K562 (cell line): Measurements from ENCODE around the gene HLA-DOB. TPM values are rescaled to one million over a fixed set of nuclear protein-coding genes. Genes with fewer than 3 reads are reported as not detected.

Experiments used
- ATAC-seq: fragments of 200-7000 bp; cut with Tn5 transposase; 3 replicates; pipeline ENCODE4 v1.9.1; 2020; ENCODE audit warnings: moderate library complexity
- BruUV-seq: library from RNA; stranded (reverse); fragments of 400-500 nt; replicated peaks from 2 replicates; lab custom pipeline; 2021; lab: Mats Ljungman, UMichigan
- CTCF ChIA-PET: fragments of 300-600 bp; formaldehyde crosslinking; extraction: SDS; loops from one replicate; lab custom pipeline; 2021; ENCODE audit warnings: low intra/inter-chr PET ratio; lab: Yijun Ruan, JAX
- POLR2A ChIA-PET: fragments of 300-600, 350-650 bp; sonication (Branson Sonifier 250); formaldehyde crosslinking; extraction: SDS; loops from one replicate; lab custom pipeline; 2021; ENCODE audit warnings: antibody characterized with exemption, inconsistent platforms; lab: Yijun Ruan, JAX
- DNase-seq, 4 experiments: peaks; one replicate each; pipeline versions ENCODE4 v3.0.0 to v3.0.0-alpha.2; 2011 to 2018; ENCODE audit warnings: low spot score in 3 of 4, mixed read lengths in 3 of 4; ENCODE audit errors: extremely low read depth in 1 of 4
- FAIRE-seq: peaks from 2 replicates; lab custom pipeline; 2011; peaks lifted over from hg19 to GRCh38; lab: Jason Lieb, UNC
- H2AFZ ChIP-seq: 2 replicates; pipeline ENCODE4 v1.6.0; 2011; ENCODE audit warnings: low read depth, low read length, control low read depth, inconsistent platforms
- H3K27ac ChIP-seq: fragments of 200-600 bp; 3 replicates; pipeline ENCODE4 v1.8.0; 2011; ENCODE audit warnings: low read depth, mild to moderate bottlenecking, control low read depth, inconsistent platforms, low read length, moderate library complexity, mixed read lengths; ENCODE audit errors: extremely low read depth
- H3K27me3 ChIP-seq, 2 experiments: fragments of 300-600 bp in 1 of 2; 2 replicates in 1 of 2; 3 replicates in 1 of 2; pipeline versions ENCODE4 v1.6.0 to v1.8.0; 2011; ENCODE audit warnings: inconsistent platforms in 2 of 2, low read length in 2 of 2, mild to moderate bottlenecking in 1 of 2, mixed read lengths in 1 of 2, moderate library complexity in 1 of 2; ENCODE audit not compliant: control insufficient read depth in 2 of 2, insufficient read depth in 2 of 2
- H3K36me3 ChIP-seq: fragments of 300-600 bp; 3 replicates; pipeline ENCODE4 v1.8.0; 2011; ENCODE audit warnings: mild to moderate bottlenecking, low read length, inconsistent platforms; ENCODE audit not compliant: control insufficient read depth, insufficient read depth
- H3K4me1 ChIP-seq, 2 experiments: fragments of 200-600 bp in 1 of 2; replicated peaks in 1 of 2; 2 replicates in 1 of 2; 3 replicates in 1 of 2; pipeline versions ENCODE4 v1.5.1 to v1.8.0; 2011; ENCODE audit warnings: inconsistent platforms in 2 of 2, low read length in 2 of 2, mild to moderate bottlenecking in 1 of 2, mixed read lengths in 1 of 2, moderate library complexity in 1 of 2; ENCODE audit not compliant: control insufficient read depth in 2 of 2, insufficient read depth in 2 of 2
- H3K4me2 ChIP-seq: 2 replicates; pipeline ENCODE4 v1.6.1; 2011; ENCODE audit warnings: low read length, control low read depth, inconsistent platforms, mixed read lengths; ENCODE audit not compliant: insufficient read depth
- H3K4me3 ChIP-seq: fragments of 200-600 bp; sonication (generic), shearing (Covaris generic); 2 replicates; pipeline ENCODE4 v1.5.1; 2016; ENCODE audit warnings: control low read depth, inconsistent platforms
- H3K79me2 ChIP-seq: fragments of 200-600 bp; 3 replicates; pipeline ENCODE4 v1.8.0; 2011; ENCODE audit warnings: low read length, inconsistent platforms; ENCODE audit not compliant: control insufficient read depth, insufficient read depth
- H3K9ac ChIP-seq, 2 experiments: 2 replicates each; pipeline versions ENCODE4 v1.6.0 to v1.6.1; 2011; ENCODE audit warnings: low read depth in 2 of 2, low read length in 2 of 2, control low read depth in 1 of 2, inconsistent platforms in 1 of 2, mild to moderate bottlenecking in 1 of 2, mixed read lengths in 1 of 2; ENCODE audit not compliant: insufficient read depth in 1 of 2
- H3K9me1 ChIP-seq: one replicate; pipeline ENCODE4 v1.6.0; 2011; ENCODE audit warnings: inconsistent platforms, mild to moderate bottlenecking, low read length, moderate library complexity; ENCODE audit not compliant: control insufficient read depth, insufficient read depth
- H3K9me3 ChIP-seq: replicated peaks from 2 replicates; pipeline ENCODE4 v1.5.1; 2011; ENCODE audit warnings: low read depth, low read length, inconsistent platforms; ENCODE audit not compliant: control insufficient read depth, insufficient read depth
- H4K20me1 ChIP-seq: replicated peaks from 2 replicates; pipeline ENCODE4 v1.6.1; 2011; ENCODE audit warnings: low read length, inconsistent platforms, mixed read lengths; ENCODE audit not compliant: control insufficient read depth, insufficient read depth
- FOXJ2 ChIP-seq: fragments of 200-800 bp; sonication (Bioruptor generic); IDR thresholded peaks from 2 replicates; pipeline ENCODE4 v1.6.1; 2016; ENCODE audit warnings: missing genetic modification characterization, missing compliant biosample characterization
- FOXM1 ChIP-seq, 2 experiments: fragments of 450-650 bp in 1 of 2; sonication (generic) in 1 of 2; formaldehyde crosslinking in 1 of 2; IDR thresholded peaks; 2 replicates each; pipeline versions ENCODE4 v1.6.1 to v1.9.0; 2017 to 2022; ENCODE audit warnings: low read depth in 2 of 2, mild to moderate bottlenecking in 2 of 2, missing genetic modification reagents in 1 of 2, moderate library complexity in 1 of 2
- SMARCC2 ChIP-seq: fragments of 450-650 bp; IDR thresholded peaks from 2 replicates; pipeline ENCODE4 v1.6.1; 2017; ENCODE audit warnings: antibody characterized with exemption, moderate library complexity, mild to moderate bottlenecking, low read depth
- TRIM24 ChIP-seq, 2 experiments: fragments of 450-650 bp; IDR thresholded peaks; 2 replicates each; pipeline ENCODE4 v1.6.1; 2016
- TRIM28 ChIP-seq: fragments of 450-650 bp; IDR thresholded peaks from 2 replicates; pipeline ENCODE4 v1.6.1; 2017
- WGBS: fragments of 100-300 bp; shearing (Covaris generic); methylation state at CpG from one replicate; pipeline ENCODE4 v1.1.6; 2016; ENCODE audit warnings: low coverage, mixed read lengths; ENCODE audit not compliant: insufficient coverage; ENCODE audit errors: missing lambda C conversion rate; 5-methylcytosine and 5-hydroxymethylcytosine counted together
- in situ Hi-C: fragments of 300-500 bp; cut with MboI; formaldehyde crosslinking; loops from 4 replicates; pipeline ENCODE4 v1.15.0; 2018; ENCODE audit warnings: inconsistent platforms, mixed read lengths
- intact Hi-C: fragments of 100-400 bp; cut with micrococcal nuclease; formaldehyde crosslinking; loops from 2 replicates; pipeline ENCODE4 v1.14.2; 2022
- polyA plus RNA-seq, 8 experiments: library from polyadenylated mRNA; depleted of rRNA in 4 of 8; stranded (reverse) in 5 of 8; unstranded in 3 of 8; fragments of >200 nt; fragmentation: Nextera tagmentation in 2 of 8; fragmentation: Illumina TruSeq in 1 of 8; extraction: Ambion mirVana in 2 of 8; extraction: Trizol in 1 of 8; gene quantifications; 2 replicates each; pipeline versions ENCODE4 v1.2.1 to v1.2.3, GENCODE V29; 2011 to 2014; ENCODE audit warnings: inconsistent platforms in 1 of 8, missing spikeins in 1 of 8
- total RNA-seq, 7 experiments: library from RNA; depleted of rRNA in 6 of 7; stranded (reverse); fragments of >200 nt in 6 of 7; fragmentation: Illumina TruSeq in 2 of 7; extraction: Trizol in 2 of 7; gene quantifications; 2 replicates each; pipeline versions ENCODE4 v1.2.1 to v1.2.3, GENCODE V29; 2011 to 2021; ENCODE audit warnings: low replicate concordance in 1 of 7
- TF ChIP-seq, protein P1 (sequence below): fragments of 250-450 bp; sonication (Bioruptor Pico); IDR thresholded peaks from 2 replicates; pipeline ENCODE4 v1.8.0; 2022; ENCODE audit warnings: moderate library complexity, mild to moderate bottlenecking, inconsistent platforms

HLA-DOB gene
- total and polyA plus RNA-seq, 9 of the 15 experiments (the other 6 are each of a cell fraction or from before 2014, with no cell fraction given): 1.2 to 4.0 (median 2.5) TPM

GRCh38 chr6:32829495-32829894 lies 12.7 kb upstream of the HLA-DOB start:
- TF ChIP-seq SMARCC2 (no peak), FOXM1 (IDR thresholded peaks at IDR 0.05; ENCODE audit: low read depth) (no peak), FOXM1 (CRISPR knock-in tag; IDR thresholded peaks at IDR 0.05; ENCODE audit: low read depth) (no peak), FOXJ2 (tag) (no peak), TRIM24 (IDR thresholded peaks at IDR 0.05) (no peak), TRIM28 (no peak)
- TF ChIP-seq, protein P1, sequence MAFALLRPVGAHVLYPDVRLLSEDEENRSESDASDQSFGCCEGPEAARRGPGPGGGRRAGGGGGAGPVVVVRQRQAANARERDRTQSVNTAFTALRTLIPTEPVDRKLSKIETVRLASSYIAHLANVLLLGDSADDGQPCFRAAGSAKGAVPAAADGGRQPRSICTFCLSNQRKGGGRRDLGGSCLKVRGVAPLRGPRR (CRISPR knock-in tag): no peak
- TF ChIP-seq, all 486 proteins: peak for 0
- Histone ChIP-seq H3K4me3 (no peak overlapping the region), H3K36me3 (peaks cover 54% of the 10 kb centered on the region), H4K20me1 (no peaks in the 10 kb centered on the region), H3K4me1 (no peaks in the 10 kb centered on the region), H2AFZ (no peak overlapping the region), H3K79me2 (no peaks in the 10 kb centered on the region), H3K9me1 (no peaks in the 10 kb centered on the region), H3K27ac (no peak overlapping the region), H3K27me3 (no peaks in the 10 kb centered on the region), H3K4me2 (no peak overlapping the region), H3K9me3 (no peaks in the 10 kb centered on the region), H3K9ac (no peak overlapping the region; a peak in 1 of 4 replicates)
- FAIRE-seq: no peak
- in situ Hi-C loops (no loop called here), intact Hi-C loops (loop anchor here (5.0 kb wide), 1 partner anchor 38 kb away; no protein-coding TSS in a partner anchor)
- BruUV-seq: no TSS peak
- WGBS: 83% methylated on average over 5 of the region's 7 CpGs
- no peak for DNase-seq
- ChIA-PET POLR2A (interaction anchor here (0.7 kb wide), 1 partner anchor 147 kb away, joined by 3 read pairs; no protein-coding TSS in a partner anchor), CTCF (no interaction called here)
- no peak for ATAC-seq
